ENCODE results near the gene CEP20. TPM values are rescaled to one million over a fixed set of nuclear protein-coding genes. Genes with fewer than 3 reads are reported as not detected.

The CEP20 gene
- total RNA-seq, 1 experiment from 2014 or later = 36.9 TPM

GRCh38 chr16:15870011-15870410 is 18.4 kb downstream of the CEP20 start:
- Histone ChIP-seq H2AFZ (ENCODE audit: low read length) (no peak overlapping the region), H3K79me2 (ENCODE audit: insufficient read depth, low read length) (no peaks in the 10 kb centered on the region), H4K5ac (ENCODE audit: insufficient read length, low read depth, low read length) (no peak overlapping the region), H4K8ac (replicated peaks; ENCODE audit: insufficient read length, low read depth, low read length) (no peak overlapping the region), H4K91ac (ENCODE audit: insufficient read length, low read depth, low read length) (no peak overlapping the region), H3K9me3 (ENCODE audit: control insufficient read depth, low read depth, low read length) (no peaks in the 10 kb centered on the region), H3K4me2 (ENCODE audit: insufficient read depth, insufficient read length, low read length) (no peak overlapping the region), H2BK15ac (ENCODE audit: low read depth, low read length) (no peak overlapping the region), H2BK120ac (ENCODE audit: low read depth, low read length, poor library complexity, severe bottlenecking) (no peak overlapping the region), H2BK5ac (ENCODE audit: insufficient read length, low read length) (no peak overlapping the region), H3K27ac (ENCODE audit: insufficient read length, low read depth, low read length) (no peak overlapping the region), H3K4me1 (ENCODE audit: insufficient read depth, low read length) (no peaks in the 10 kb centered on the region), H3K18ac (ENCODE audit: insufficient read length, low read depth, low read length) (no peak overlapping the region), H3T11ph (ENCODE audit: low read length) (no peak overlapping the region), H2BK20ac (ENCODE audit: low read depth, low read length, poor library complexity, severe bottlenecking) (no peak overlapping the region), H2BK12ac (ENCODE audit: insufficient read length, low read depth, low read length) (no peak overlapping the region), H3K27me3 (ENCODE audit: insufficient read depth, low read length) (no peaks in the 10 kb centered on the region), H3K4ac (ENCODE audit: low read depth, low read length) (no peak overlapping the region), H3K56ac (ENCODE audit: insufficient read length, low read depth, low read length) (no peak overlapping the region), H3K23me2 (ENCODE audit: insufficient read length, low read depth, low read length, poor library complexity, severe bottlenecking) (no peaks in the 10 kb centered on the region), H3K79me1 (ENCODE audit: insufficient read depth, low read depth, low read length, poor library complexity, severe bottlenecking) (no peaks in the 10 kb centered on the region), H3K23ac (ENCODE audit: insufficient read length, low read depth, low read length) (no peak overlapping the region), H3K14ac (ENCODE audit: insufficient read depth, low read length) (no peak overlapping the region), H4K20me1 (ENCODE audit: control insufficient read depth, insufficient read depth, insufficient read length) (no peaks in the 10 kb centered on the region), H2AK5ac (ENCODE audit: insufficient read length, low read length) (no peak overlapping the region), H3K9ac (ENCODE audit: extremely low read depth, insufficient read length, low read length) (no peak overlapping the region)
- no peak for TF ChIP-seq CTCF (conservative IDR thresholded peaks at IDR 0.05)
- peaks cover 11 to 58% (median 50%) of the 10 kb centered on the region in 3 experiments; a peak in 6 of 7 replicates for H3K36me3 Mint-ChIP-seq (ENCODE audit: insufficient read depth in 1 of 3, low read depth in 3 of 3)
- H3K4me1 Mint-ChIP-seq = 0 out of 4 replicates have a peak, but pooled peaks cover 0 to 2% of the 10 kb centered on the region in 2 experiments
- H3K27ac Mint-ChIP-seq = no peak overlapping the region
- DNase-seq = no peak
- no CpG with 5 or more reads among the region's 5 CpGs for WGBS (ENCODE audit: extremely low coverage, insufficient read length, low lambda C conversion rate)
- no peaks in the 10 kb centered on the region for H3K9me3 Mint-ChIP-seq
- H3K4me3 Mint-ChIP-seq = no peak overlapping the region
- no peaks in the 10 kb centered on the region for H3K27me3 Mint-ChIP-seq (ENCODE audit: low read depth)
